Pancreas (tissue), 10 donors: ENCODE results near the gene GLT6D1. TPM values are rescaled to one million over a fixed set of nuclear protein-coding genes. Genes with fewer than 3 reads are reported as not detected.

Source experiments
- ATAC-seq, 4 donors: fragments of 200-7000 bp; cut with Tn5 transposase; one replicate each; pipeline versions ENCODE4 v1.8.0 to v1.9.1; 2020; ENCODE audit warnings: mild to moderate bottlenecking in 4 of 4, moderate library complexity in 4 of 4
- DNase-seq, 6 donors: peaks; one replicate each; pipeline ENCODE4 v3.0.0-alpha.2; 2020
- FAIRE-seq: peaks from 2 replicates; lab custom pipeline; 2012; peaks lifted over from hg19 to GRCh38; lab: Jason Lieb, UNC
- H3K27ac ChIP-seq, 4 donors: fragments of 200-600 bp; sonication (generic); 1 replicate in 3 of 4; 2 replicates in 1 of 4; pipeline versions ENCODE4 v1.5.0 to v1.8.0; 2020
- H3K27me3 ChIP-seq, 4 donors: fragments of 200-600 bp; one replicate each; pipeline ENCODE4 v1.8.0; 2021
- H3K36me3 ChIP-seq, 3 donors: fragments of 200-600 bp; sonication (generic) in 1 of 3; one replicate each; pipeline versions ENCODE4 v1.5.0 to v1.8.0; 2020 to 2021
- H3K4me1 ChIP-seq, 3 donors: fragments of 200-600 bp; one replicate each; pipeline ENCODE4 v1.8.0; 2021
- H3K4me3 ChIP-seq, 4 donors: fragments of 200-600 bp; sonication (generic) in 2 of 4; one replicate each; pipeline versions ENCODE4 v1.5.0 to v1.8.0; 2020 to 2021
- H3K9me3 ChIP-seq, 4 donors: fragments of 200-600 bp; one replicate each; pipeline ENCODE4 v1.8.0; 2021
- WGBS, 2 donors: extraction: QIAGEN DNeasy Blood & Tissue Kit; methylation state at CpG; one replicate each; pipeline ENCODE4 v1.1.7; 2013; 5-methylcytosine and 5-hydroxymethylcytosine counted together
- intact Hi-C, 3 donors: fragments of 100-400 bp; cut with DNase I; formaldehyde crosslinking; loops; one replicate each; pipeline versions ENCODE4 v1.11.1 to v1.14.2; 2022
- polyA plus RNA-seq, 2 donors: library from polyadenylated mRNA; stranded (reverse); fragments of 200-250 nt; gene quantifications; one replicate each; pipeline ENCODE4 v1.2.3, GENCODE V29; 2013
- total RNA-seq, 6 donors: library from RNA; stranded (reverse); fragmentation: NEBNext Ultra II Directional in 4 of 6; extraction: Animal tissue kit (Norgen Biotek cat#: 25700) in 4 of 6; gene quantifications; one replicate each; pipeline versions ENCODE4 v1.2.1 to v1.2.4, GENCODE V29; 2021 to 2023
- TF ChIP-seq, protein P1 (sequence below), 4 donors: fragments of 200-600 bp; sonication (generic) in 3 of 4; IDR thresholded peaks; one replicate each; pipeline versions ENCODE4 v1.5.0 to v1.8.0; 2021; ENCODE audit warnings: antibody characterized with exemption in 4 of 4
- donor health status: healthy with polysubstance abuse.
- donor health status: DM: no; HTN: no; CAD: no; lungs with moderate emphysema.
- donor health status: DM: no; HTN: no; CAD: no.
- donor health status: control.
- donor health status: control.
- donor health status: Bipolar disorder and iron deficiency.
- donor health status: DM: yes; HTN: yes; CAD: no.
- donor health status: DM: no; HTN: no; CAD: no.
- donor health status: DM: no; HTN: no; CAD: no.
- donor health status: DM: yes; HTN: yes; CAD: no.

The GLT6D1 gene
- total and polyA plus RNA-seq, 8 donors, result 0.07 TPM; not detected in 7

DNA sequence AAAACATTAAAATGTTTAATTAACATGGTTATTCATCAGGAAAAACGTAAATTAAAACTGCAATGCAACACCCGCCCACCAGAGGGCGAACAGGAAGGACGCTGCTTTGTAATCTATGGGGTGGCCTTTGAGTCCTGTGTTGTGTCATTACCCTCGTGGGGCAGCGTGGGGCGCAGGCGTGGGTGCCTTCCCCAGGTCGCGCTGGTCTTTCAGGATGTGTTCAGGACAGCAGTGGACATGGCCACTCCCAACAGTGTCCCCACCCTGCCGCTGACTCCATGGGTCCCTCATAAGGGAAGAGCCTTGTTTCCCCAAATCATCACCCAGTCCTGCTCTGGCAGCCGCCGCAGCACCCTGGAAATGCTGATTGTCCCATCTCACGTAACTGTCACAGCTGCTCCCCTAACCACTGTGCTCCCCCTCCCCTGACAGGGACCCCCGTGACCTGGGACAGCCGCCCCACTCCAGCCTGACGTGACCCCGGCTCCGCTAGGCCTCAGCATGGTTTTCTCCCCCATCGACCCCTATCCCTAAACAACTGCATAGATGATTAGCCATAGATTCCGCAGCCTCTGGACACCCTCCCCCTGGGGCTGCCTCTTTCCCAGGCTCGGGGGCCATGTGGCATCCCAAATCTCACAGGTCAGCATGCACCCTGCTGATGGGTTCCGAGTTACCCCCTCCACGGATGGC is 36.4 kb downstream of the GLT6D1 start:
- intact Hi-C loops, result no loop called here
- Histone ChIP-seq H3K4me1 (no peaks in the 10 kb centered on the region), H3K36me3 (no peaks in the 10 kb centered on the region), H3K9me3 (no peaks in the 10 kb centered on the region), H3K27ac (no peak overlapping the region), H3K27me3 (peaks cover 0 to 15% (median 0%) of the 10 kb centered on the region in 4 donors), H3K4me3 (no peak overlapping the region)
- TF ChIP-seq, protein P1, sequence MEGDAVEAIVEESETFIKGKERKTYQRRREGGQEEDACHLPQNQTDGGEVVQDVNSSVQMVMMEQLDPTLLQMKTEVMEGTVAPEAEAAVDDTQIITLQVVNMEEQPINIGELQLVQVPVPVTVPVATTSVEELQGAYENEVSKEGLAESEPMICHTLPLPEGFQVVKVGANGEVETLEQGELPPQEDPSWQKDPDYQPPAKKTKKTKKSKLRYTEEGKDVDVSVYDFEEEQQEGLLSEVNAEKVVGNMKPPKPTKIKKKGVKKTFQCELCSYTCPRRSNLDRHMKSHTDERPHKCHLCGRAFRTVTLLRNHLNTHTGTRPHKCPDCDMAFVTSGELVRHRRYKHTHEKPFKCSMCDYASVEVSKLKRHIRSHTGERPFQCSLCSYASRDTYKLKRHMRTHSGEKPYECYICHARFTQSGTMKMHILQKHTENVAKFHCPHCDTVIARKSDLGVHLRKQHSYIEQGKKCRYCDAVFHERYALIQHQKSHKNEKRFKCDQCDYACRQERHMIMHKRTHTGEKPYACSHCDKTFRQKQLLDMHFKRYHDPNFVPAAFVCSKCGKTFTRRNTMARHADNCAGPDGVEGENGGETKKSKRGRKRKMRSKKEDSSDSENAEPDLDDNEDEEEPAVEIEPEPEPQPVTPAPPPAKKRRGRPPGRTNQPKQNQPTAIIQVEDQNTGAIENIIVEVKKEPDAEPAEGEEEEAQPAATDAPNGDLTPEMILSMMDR (IDR thresholded peaks at IDR 0.05), result peak; percentile 62 to 67 (median 64)
- FAIRE-seq (no peak), DNase-seq (peak in 3 of 6 donors; percentile 11 to 69 (median 42)), ATAC-seq (peak in 3 of 4 donors; percentile 58 to 70 (median 68))
- WGBS, 2 donors, result 39 to 42% methylated on average over 24 of the region's 24 CpGs

DNA sequence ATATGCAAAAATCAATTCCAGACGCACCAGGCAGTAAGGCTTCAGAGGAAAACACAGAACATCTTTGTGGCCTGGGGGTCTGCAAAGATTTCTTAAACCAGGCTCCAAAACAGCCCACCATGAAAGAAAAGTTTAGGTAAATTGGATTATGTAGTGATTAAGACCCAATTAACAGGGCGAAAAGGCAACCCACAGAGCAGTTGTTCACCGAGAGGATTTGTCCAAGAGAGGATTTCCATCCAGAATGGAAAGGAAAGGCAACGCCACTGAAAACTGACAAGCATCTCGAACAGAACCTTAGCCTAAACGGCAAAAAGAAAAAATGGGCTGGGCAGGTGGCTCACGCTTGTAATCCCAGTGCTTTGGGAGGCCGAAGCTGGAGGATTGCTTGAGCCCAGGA is 37.4 kb downstream of the GLT6D1 start:
- FAIRE-seq, result no peak
- 61 to 71% methylated on average over 8 of the region's 8 CpGs for WGBS, 2 donors

DNA sequence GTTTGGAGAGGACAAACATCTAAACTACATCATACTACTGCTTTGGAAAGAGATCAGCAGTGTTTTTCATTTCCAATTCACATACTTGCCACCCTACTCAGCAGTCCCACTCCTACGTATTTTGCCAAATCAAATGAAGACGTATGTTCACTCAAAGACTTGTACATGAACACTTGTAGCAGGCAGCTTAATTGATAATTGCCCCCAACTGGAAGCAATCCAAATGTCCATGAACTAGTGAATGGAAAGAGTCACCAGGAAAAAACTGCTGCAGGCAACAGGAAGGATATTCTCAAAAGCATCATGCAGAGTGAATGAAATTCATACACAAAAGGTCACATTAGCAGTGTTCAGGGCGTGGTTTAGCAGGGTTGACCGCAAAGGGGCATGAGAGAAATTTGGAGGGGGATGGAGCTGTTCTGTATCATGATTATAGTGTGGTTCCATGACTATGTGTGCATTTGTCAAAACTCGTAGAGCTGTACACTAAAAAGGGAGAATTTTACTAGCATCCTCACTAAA is 39.0 kb downstream of the GLT6D1 start:
- intact Hi-C loops, result no loop called here
- ATAC-seq, result no peak
- H3K4me3 ChIP-seq, result no peak overlapping the region
- H3K4me1 ChIP-seq, result no peaks in the 10 kb centered on the region
- TF ChIP-seq, protein P1 (IDR thresholded peaks at IDR 0.05), result no peak
- FAIRE-seq, result no peak
- DNase-seq, result no peak
- peaks cover 0 to 19% (median 0%) of the 10 kb centered on the region in 4 donors for H3K27me3 ChIP-seq
- 34 to 50% methylated on average over 5 of the region's 5 CpGs for WGBS, 2 donors
- no peaks in the 10 kb centered on the region for H3K9me3 ChIP-seq
- no peaks in the 10 kb centered on the region for H3K36me3 ChIP-seq
- no peak overlapping the region for H3K27ac ChIP-seq

More for the DNA sequence above, 37.4 kb downstream of the GLT6D1 start:
- Histone ChIP-seq H3K36me3 (no peaks in the 10 kb centered on the region), H3K27me3 (peaks cover 0 to 19% (median 0%) of the 10 kb centered on the region in 4 donors), H3K27ac (no peak overlapping the region), H3K9me3 (no peaks in the 10 kb centered on the region), H3K4me3 (no peak overlapping the region), H3K4me1 (no peaks in the 10 kb centered on the region)
- ATAC-seq, result no peak
- intact Hi-C loops, result no loop called here
- TF ChIP-seq, protein P1 (IDR thresholded peaks at IDR 0.05), result no peak
- DNase-seq, result no peak

DNA sequence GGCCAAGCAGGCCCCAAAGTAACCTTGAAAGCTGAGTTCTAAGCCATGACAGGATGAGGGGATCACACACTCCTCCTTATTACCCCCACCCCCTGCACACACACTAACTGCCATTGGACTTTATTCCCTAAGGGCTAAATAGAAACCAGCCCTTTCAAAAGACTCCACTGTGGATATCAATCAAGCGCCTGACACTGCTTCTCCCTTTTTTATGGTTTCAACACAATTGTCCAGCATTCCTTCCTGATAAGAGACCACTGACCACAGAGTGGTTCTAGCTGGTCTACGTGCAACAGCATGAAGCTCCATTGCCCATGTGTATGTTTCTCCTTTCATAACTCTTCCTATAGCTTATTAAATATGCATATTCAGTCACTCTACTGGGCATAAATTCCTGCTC is 43.1 kb downstream of the GLT6D1 start:
- Histone ChIP-seq H3K9me3 (no peaks in the 10 kb centered on the region), H3K27me3 (peaks cover 0 to 13% (median 0%) of the 10 kb centered on the region in 4 donors), H3K4me3 (no peak overlapping the region), H3K4me1 (no peaks in the 10 kb centered on the region), H3K36me3 (no peaks in the 10 kb centered on the region), H3K27ac (no peak overlapping the region)
- DNase-seq, result no peak
- FAIRE-seq, result no peak
- WGBS, 2 donors, result 46 to 55% methylated on average over 2 of the region's 2 CpGs
- intact Hi-C loops, result no loop called here
- TF ChIP-seq, protein P1 (IDR thresholded peaks at IDR 0.05), result no peak
- no peak for ATAC-seq

DNA sequence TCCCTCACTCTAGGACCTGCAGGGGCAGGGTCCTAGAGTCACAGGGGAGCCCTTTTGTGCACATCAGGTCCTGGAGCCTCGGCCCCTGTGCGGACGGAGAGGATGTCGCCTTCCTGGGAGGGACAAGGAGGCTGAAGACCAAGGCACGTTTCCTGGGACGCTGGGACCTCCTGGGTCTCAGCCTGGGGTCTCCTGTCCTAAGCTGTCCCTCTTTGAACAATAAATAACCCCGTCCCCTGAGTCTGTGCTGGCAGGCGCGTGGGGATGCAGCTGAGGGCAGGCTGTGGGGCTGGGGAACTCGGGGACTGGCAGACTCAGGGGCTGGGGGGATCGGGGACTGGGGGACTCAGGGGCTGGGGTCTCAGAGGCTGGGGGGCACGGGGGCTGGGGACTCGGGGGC is 46.7 kb downstream of the GLT6D1 start:
- H3K27me3 ChIP-seq, result peaks cover 0 to under 1% (median 0%) of the 10 kb centered on the region in 4 donors
- no peak overlapping the region for H3K4me3 ChIP-seq
- no peak for ATAC-seq
- no peak for FAIRE-seq
- 59 to 72% methylated on average over 12 of the region's 13 CpGs for WGBS, 2 donors
- H3K36me3 ChIP-seq, result no peaks in the 10 kb centered on the region
- H3K4me1 ChIP-seq, result no peaks in the 10 kb centered on the region
- H3K9me3 ChIP-seq, result no peaks in the 10 kb centered on the region
- intact Hi-C loops, result no loop called here
- TF ChIP-seq, protein P1 (IDR thresholded peaks at IDR 0.05), result no peak
- no peak overlapping the region for H3K27ac ChIP-seq
- DNase-seq, result peak in 1 of 6 donors; percentile 44
